Stomach smooth muscle (tissue), 2 donors: ENCODE measurements around the gene CTNND2.

Experiments used
- H3K27ac ChIP-seq: one replicate; pipeline ENCODE4 v1.7.0; 2013; ENCODE audit warnings: mild to moderate bottlenecking, low read length, inconsistent platforms
- H3K27me3 ChIP-seq, 2 donors: one replicate each; pipeline ENCODE4 v1.7.0; 2013; ENCODE audit warnings: low read length in 2 of 2; ENCODE audit not compliant: insufficient read depth in 2 of 2, control insufficient read depth in 1 of 2
- H3K36me3 ChIP-seq, 2 donors: one replicate each; pipeline ENCODE4 v1.7.0; 2013; ENCODE audit warnings: low read length in 2 of 2; ENCODE audit not compliant: control insufficient read depth in 2 of 2, insufficient read depth in 2 of 2
- H3K4me1 ChIP-seq: one replicate; pipeline ENCODE4 v1.7.0; 2013; ENCODE audit warnings: low read length; ENCODE audit not compliant: control insufficient read depth, insufficient read depth
- H3K4me3 ChIP-seq, 2 donors: one replicate each; pipeline ENCODE4 v1.7.0; 2013; ENCODE audit warnings: low read length in 2 of 2
- H3K9ac ChIP-seq, 2 donors: one replicate each; pipeline ENCODE4 v1.7.0; 2013; ENCODE audit warnings: low read length in 2 of 2, mild to moderate bottlenecking in 1 of 2
- H3K9me3 ChIP-seq, 2 donors: one replicate each; pipeline ENCODE4 v1.7.0; 2013; ENCODE audit warnings: low read length in 2 of 2; ENCODE audit not compliant: control insufficient read depth in 2 of 2
- donor health status: healthy.
- donor health status: Pancreatic carcinoma.

Gene CTNND2

GRCh38 chr5:11251247-11251646, 653.0 kb downstream of the CTNND2 start:
- Histone ChIP-seq H3K36me3 (no peaks in the 10 kb centered on the region), H3K9me3 (no peaks in the 10 kb centered on the region), H3K27me3 (no peaks in the 10 kb centered on the region), H3K9ac (no peak overlapping the region), H3K27ac (no peak overlapping the region), H3K4me3 (no peak overlapping the region), H3K4me1 (no peaks in the 10 kb centered on the region)

GRCh38 chr5:11248966-11249365, 655.3 kb downstream of the CTNND2 start:
- no peaks in the 10 kb centered on the region for H3K27me3 ChIP-seq
- no peak overlapping the region for H3K27ac ChIP-seq
- H3K9ac ChIP-seq = no peak overlapping the region
- H3K9me3 ChIP-seq = no peaks in the 10 kb centered on the region
- H3K36me3 ChIP-seq = no peaks in the 10 kb centered on the region
- no peak overlapping the region for H3K4me3 ChIP-seq
- no peaks in the 10 kb centered on the region for H3K4me1 ChIP-seq

GRCh38 chr5:11247224-11247623, 657.0 kb downstream of the CTNND2 start:
- no peak overlapping the region for H3K4me3 ChIP-seq

GRCh38 chr5:11240293-11241190, 663.7 kb downstream of the CTNND2 start:
- H3K4me1 ChIP-seq = no peaks in the 10 kb centered on the region
- H3K36me3 ChIP-seq = no peaks in the 10 kb centered on the region
- H3K9ac ChIP-seq = no peak overlapping the region
- no peak overlapping the region for H3K4me3 ChIP-seq
- H3K27ac ChIP-seq = no peak overlapping the region
- no peaks in the 10 kb centered on the region for H3K9me3 ChIP-seq
- no peaks in the 10 kb centered on the region for H3K27me3 ChIP-seq

More at GRCh38 chr5:11247224-11247623, 657.0 kb downstream of the CTNND2 start:
- Histone ChIP-seq H3K27me3 (no peaks in the 10 kb centered on the region), H3K36me3 (no peaks in the 10 kb centered on the region), H3K9ac (no peak overlapping the region), H3K27ac (no peak overlapping the region), H3K4me1 (no peaks in the 10 kb centered on the region), H3K9me3 (no peaks in the 10 kb centered on the region)

- Histone ChIP-seq H3K27ac (no peak overlapping the region), H3K36me3 (no peaks in the 10 kb centered on the region), H3K4me1 (no peaks in the 10 kb centered on the region), H3K4me3 (no peak overlapping the region), H3K27me3 (no peaks in the 10 kb centered on the region), H3K9me3 (no peaks in the 10 kb centered on the region), H3K9ac (no peak overlapping the region)
Measured at GRCh38 chr5:11239261-11240015, 664.8 kb downstream of the CTNND2 start.

- Histone ChIP-seq H3K4me3 (no peak overlapping the region), H3K9me3 (no peaks in the 10 kb centered on the region), H3K27me3 (no peaks in the 10 kb centered on the region), H3K4me1 (no peaks in the 10 kb centered on the region), H3K36me3 (no peaks in the 10 kb centered on the region), H3K27ac (no peak overlapping the region), H3K9ac (no peak overlapping the region)
Measured at GRCh38 chr5:11234501-11234911, 669.7 kb downstream of the CTNND2 start.

GRCh38 chr5:11230890-11231289, 673.4 kb downstream of the CTNND2 start:
- no peak overlapping the region for H3K9ac ChIP-seq
- H3K9me3 ChIP-seq = no peaks in the 10 kb centered on the region

GRCh38 chr5:11227064-11227463, 677.2 kb downstream of the CTNND2 start:
- no peak overlapping the region for H3K27ac ChIP-seq
- H3K4me3 ChIP-seq = no peak overlapping the region
- no peaks in the 10 kb centered on the region for H3K4me1 ChIP-seq
- H3K36me3 ChIP-seq = no peaks in the 10 kb centered on the region
- no peaks in the 10 kb centered on the region for H3K27me3 ChIP-seq
- H3K9me3 ChIP-seq = no peaks in the 10 kb centered on the region
- no peak overlapping the region for H3K9ac ChIP-seq

More at GRCh38 chr5:11230890-11231289, 673.4 kb downstream of the CTNND2 start:
- H3K27me3 ChIP-seq = no peaks in the 10 kb centered on the region
- H3K4me1 ChIP-seq = no peaks in the 10 kb centered on the region
- H3K36me3 ChIP-seq = no peaks in the 10 kb centered on the region
- H3K4me3 ChIP-seq = no peak overlapping the region
- no peak overlapping the region for H3K27ac ChIP-seq

GRCh38 chr5:11224436-11225187, 679.6 kb downstream of the CTNND2 start:
- H3K4me3 ChIP-seq = no peak overlapping the region
- H3K4me1 ChIP-seq = no peaks in the 10 kb centered on the region
- no peak overlapping the region for H3K9ac ChIP-seq
- no peaks in the 10 kb centered on the region for H3K36me3 ChIP-seq
- no peaks in the 10 kb centered on the region for H3K9me3 ChIP-seq
- no peak overlapping the region for H3K27ac ChIP-seq
- no peaks in the 10 kb centered on the region for H3K27me3 ChIP-seq

DNA sequence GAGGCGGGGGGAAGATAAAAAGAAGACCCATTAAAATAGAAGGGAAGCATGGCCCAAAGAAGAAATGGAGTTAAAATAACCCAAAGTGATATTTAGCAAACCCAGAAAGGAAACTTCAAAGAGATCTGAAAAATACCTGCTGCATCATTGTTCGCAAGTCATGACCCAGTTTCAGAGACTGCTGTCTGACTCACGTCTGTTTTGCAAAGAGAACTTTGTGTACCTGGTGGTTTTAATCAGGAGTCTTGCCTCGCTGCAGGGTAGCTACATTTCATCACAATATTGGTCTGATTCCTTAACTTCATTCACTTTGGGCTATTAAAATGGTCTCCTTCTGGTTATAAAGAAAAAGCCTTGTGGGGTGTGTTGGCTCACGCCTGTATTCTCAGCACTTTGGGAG, 682.1 kb downstream of the CTNND2 start:
- Histone ChIP-seq H3K4me3 (no peak overlapping the region), H3K9me3 (no peaks in the 10 kb centered on the region), H3K9ac (no peak overlapping the region), H3K4me1 (no peaks in the 10 kb centered on the region), H3K36me3 (no peaks in the 10 kb centered on the region), H3K27ac (no peak overlapping the region), H3K27me3 (no peaks in the 10 kb centered on the region)
